ENCODE measurements around the gene ZNF101. TPM values are rescaled to one million over a fixed set of nuclear protein-coding genes. Genes with fewer than 3 reads are reported as not detected.

ZNF101 gene
- total RNA-seq, 3 donors from 2014 or later (not counting 1 experiment from before 2014, with no cell fraction given): 35.7 to 58.7 (median 41.0) TPM

DNA sequence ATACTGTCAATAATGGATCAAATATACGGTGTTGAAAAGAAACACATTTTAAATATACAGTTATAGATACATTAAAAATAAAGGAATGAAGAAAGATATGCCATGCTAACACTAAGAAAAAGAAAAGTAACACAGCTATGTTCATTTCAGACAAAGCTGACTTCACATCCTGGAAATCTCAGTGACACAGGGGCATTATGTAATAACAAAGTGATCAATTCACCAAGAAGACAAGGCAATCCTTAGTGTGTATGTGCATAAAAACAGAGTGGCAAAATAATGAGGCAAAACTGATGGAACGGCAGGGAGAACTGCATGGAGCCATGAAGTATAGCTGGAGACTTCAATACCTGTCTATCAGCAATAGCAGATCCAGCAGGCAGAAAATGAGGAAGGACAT is 51.2 kb downstream of the ZNF101 start:
- no peaks in the 10 kb centered on the region for H3K27me3 Mint-ChIP-seq (ENCODE audit: low read depth in 2 of 2)
- H3K27me3 ChIP-seq (ENCODE audit: control insufficient read depth, insufficient read depth, low read length): no peaks in the 10 kb centered on the region
- 95% methylated on average over 1 of the region's 2 CpGs for WGBS (ENCODE audit: insufficient coverage)
- peaks cover 76% of the 10 kb centered on the region for H3K36me3 Mint-ChIP-seq
- H3K36me3 ChIP-seq (ENCODE audit: control insufficient read depth, insufficient read depth, low read length): peaks cover 2% of the 10 kb centered on the region
- H3K4me1 ChIP-seq (ENCODE audit: control insufficient read depth, insufficient read depth, low read length): no peaks in the 10 kb centered on the region
- TF ChIP-seq, protein P1, sequence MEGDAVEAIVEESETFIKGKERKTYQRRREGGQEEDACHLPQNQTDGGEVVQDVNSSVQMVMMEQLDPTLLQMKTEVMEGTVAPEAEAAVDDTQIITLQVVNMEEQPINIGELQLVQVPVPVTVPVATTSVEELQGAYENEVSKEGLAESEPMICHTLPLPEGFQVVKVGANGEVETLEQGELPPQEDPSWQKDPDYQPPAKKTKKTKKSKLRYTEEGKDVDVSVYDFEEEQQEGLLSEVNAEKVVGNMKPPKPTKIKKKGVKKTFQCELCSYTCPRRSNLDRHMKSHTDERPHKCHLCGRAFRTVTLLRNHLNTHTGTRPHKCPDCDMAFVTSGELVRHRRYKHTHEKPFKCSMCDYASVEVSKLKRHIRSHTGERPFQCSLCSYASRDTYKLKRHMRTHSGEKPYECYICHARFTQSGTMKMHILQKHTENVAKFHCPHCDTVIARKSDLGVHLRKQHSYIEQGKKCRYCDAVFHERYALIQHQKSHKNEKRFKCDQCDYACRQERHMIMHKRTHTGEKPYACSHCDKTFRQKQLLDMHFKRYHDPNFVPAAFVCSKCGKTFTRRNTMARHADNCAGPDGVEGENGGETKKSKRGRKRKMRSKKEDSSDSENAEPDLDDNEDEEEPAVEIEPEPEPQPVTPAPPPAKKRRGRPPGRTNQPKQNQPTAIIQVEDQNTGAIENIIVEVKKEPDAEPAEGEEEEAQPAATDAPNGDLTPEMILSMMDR (IDR thresholded peaks at IDR 0.05): no peak
- H3K4me3 Mint-ChIP-seq: no peak overlapping the region
- intact Hi-C loops (cut with micrococcal nuclease): no loop called here
- H3K9me3 Mint-ChIP-seq: peaks cover 17 to 36% of the 10 kb centered on the region in 2 donors
- no peak overlapping the region for H3K27ac Mint-ChIP-seq
- peak in 1 of 2 donors; percentile 27 for DNase-seq
- H3K27ac ChIP-seq (ENCODE audit: low read length): no peak overlapping the region
- no peak overlapping the region for H3K4me3 ChIP-seq (ENCODE audit: low read length)
- H3K4me1 Mint-ChIP-seq: peaks cover 15 to 17% of the 10 kb centered on the region in 2 donors
- peaks cover 51% of the 10 kb centered on the region for H3K9me3 ChIP-seq (ENCODE audit: control insufficient read depth, insufficient read depth, low read length)
- no peak for ATAC-seq

DNA sequence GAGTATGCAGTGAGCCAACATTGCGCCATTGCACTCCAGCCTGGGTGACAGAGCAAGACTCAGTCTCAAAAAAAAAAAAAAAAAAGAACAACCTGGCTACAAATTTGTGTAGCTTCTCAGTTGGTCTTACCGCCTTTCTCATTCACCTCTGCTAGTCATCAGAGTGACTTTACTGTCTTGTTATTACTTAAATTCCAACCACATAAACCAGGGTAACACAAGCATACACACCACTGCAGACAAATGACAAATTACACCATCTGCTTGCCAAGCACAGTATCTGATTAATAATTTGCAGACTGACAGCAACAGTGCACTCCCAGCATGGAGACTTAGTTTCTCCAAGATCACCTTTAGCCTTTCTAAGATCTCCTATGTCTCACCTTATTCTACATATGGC is 53.3 kb downstream of the ZNF101 start:
- no peaks in the 10 kb centered on the region for H3K27me3 Mint-ChIP-seq (ENCODE audit: low read depth in 2 of 2)
- ATAC-seq (no peak), DNase-seq (no peak)
- Histone ChIP-seq H3K27ac (ENCODE audit: low read length) (no peak overlapping the region), H3K9me3 (ENCODE audit: control insufficient read depth, insufficient read depth, low read length) (peaks cover 38% of the 10 kb centered on the region), H3K27me3 (ENCODE audit: control insufficient read depth, insufficient read depth, low read length) (no peaks in the 10 kb centered on the region), H3K36me3 (ENCODE audit: control insufficient read depth, insufficient read depth, low read length) (no peaks in the 10 kb centered on the region), H3K4me3 (ENCODE audit: low read length) (no peak overlapping the region), H3K4me1 (ENCODE audit: control insufficient read depth, insufficient read depth, low read length) (no peaks in the 10 kb centered on the region)
- no peak overlapping the region for H3K27ac Mint-ChIP-seq
- intact Hi-C loops (cut with micrococcal nuclease): no loop called here
- TF ChIP-seq, protein P1 (IDR thresholded peaks at IDR 0.05): no peak
- 98% methylated on average over 2 of the region's 2 CpGs for WGBS (ENCODE audit: insufficient coverage)
- H3K36me3 Mint-ChIP-seq: peaks cover 56% of the 10 kb centered on the region
- H3K4me3 Mint-ChIP-seq: no peak overlapping the region
- H3K9me3 Mint-ChIP-seq: peaks cover 19 to 39% of the 10 kb centered on the region in 2 donors
- H3K4me1 Mint-ChIP-seq: peaks cover 26% of the 10 kb centered on the region in 2 donors

DNA sequence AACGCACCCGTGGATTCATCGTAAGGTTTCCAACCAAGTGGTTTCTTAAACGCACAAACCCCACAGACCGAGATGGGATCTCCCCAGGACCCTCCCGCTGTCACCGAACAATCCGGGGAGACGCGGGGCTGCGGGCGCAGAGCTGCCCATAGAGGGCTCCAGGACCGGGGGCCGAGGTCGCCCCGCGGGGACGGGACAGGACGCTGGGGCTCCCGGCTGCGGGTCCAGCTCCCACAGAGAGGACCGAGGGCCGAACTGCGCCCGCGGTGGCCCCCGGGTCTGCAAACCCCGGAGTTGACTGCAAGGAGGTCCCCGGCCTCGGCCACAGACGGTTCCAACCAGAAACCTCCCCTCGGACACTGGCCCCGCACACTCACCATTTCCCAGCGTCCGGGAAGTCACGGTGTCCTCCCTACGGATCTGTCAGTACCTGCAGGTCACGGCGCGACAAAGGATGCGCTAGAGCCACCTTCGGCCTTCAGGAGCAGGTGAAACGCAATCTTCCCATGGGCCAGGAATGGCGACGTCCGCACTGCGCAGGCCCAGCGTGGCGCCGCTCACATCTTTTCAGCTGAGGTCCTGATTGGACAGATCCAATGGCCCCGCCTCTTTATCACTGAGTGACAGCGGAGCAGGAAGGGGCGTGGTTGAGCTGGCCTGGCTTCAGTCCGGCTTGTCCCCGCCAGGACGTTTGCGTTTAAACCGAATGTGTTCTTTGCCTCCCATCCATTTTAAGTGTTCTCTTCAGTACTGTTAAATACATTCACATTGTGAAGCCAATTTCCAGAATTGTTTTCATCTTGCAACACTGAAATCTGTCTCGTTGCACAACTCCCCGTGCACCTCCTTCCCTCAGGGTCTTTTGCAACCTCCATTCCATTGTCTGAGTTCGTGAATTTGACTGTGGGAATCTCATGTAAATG is 64.2 kb downstream of the ZNF101 start, which contains the start of gene ZNF14:
TSS of gene ZNF14 (minus strand) at position 534 of the 923 bp plus-strand sequence. CDS start at position 380, 154 bp downstream.
- H3K9me3 Mint-ChIP-seq: no peaks in the 10 kb centered on the region
- no peaks in the 10 kb centered on the region for H3K27me3 Mint-ChIP-seq (ENCODE audit: low read depth in 2 of 2)
- Histone ChIP-seq H3K27ac (ENCODE audit: low read length) (peak within 1 kb of the TSS; percentile 73), H3K4me3 (ENCODE audit: low read length) (peak within 1 kb of the TSS; percentile 96), H3K27me3 (ENCODE audit: control insufficient read depth, insufficient read depth, low read length) (no peaks in the 10 kb centered on the region), H3K9me3 (ENCODE audit: control insufficient read depth, insufficient read depth, low read length) (peaks cover 3% of the 10 kb centered on the region), H3K4me1 (ENCODE audit: control insufficient read depth, insufficient read depth, low read length) (peaks cover 18% of the 10 kb centered on the region), H3K36me3 (ENCODE audit: control insufficient read depth, insufficient read depth, low read length) (no peaks in the 10 kb centered on the region)
- TF ChIP-seq, protein P1 (IDR thresholded peaks at IDR 0.05): no peak
- intact Hi-C loops (cut with micrococcal nuclease): loop anchor here (1.0 to 5.0 kb wide), 4 partner anchors 43 to 169 kb away; partner anchors contain the start of genes ZNF101, ZNF506 and ZNF93
- H3K4me1 Mint-ChIP-seq: peaks cover 17 to 36% of the 10 kb centered on the region in 2 donors
- peak; percentile 100 for ATAC-seq
- DNase-seq: peak; percentile 90 to 96
- H3K27ac Mint-ChIP-seq: peak within 1 kb of the TSS; percentile 93 to 96
- peak within 1 kb of the TSS; percentile 99 for H3K4me3 Mint-ChIP-seq
- 0% methylated on average over 61 of the region's 61 CpGs for WGBS (ENCODE audit: insufficient coverage)
- no peaks in the 10 kb centered on the region for H3K36me3 Mint-ChIP-seq

Other genes starting within 250 kb of the ZNF101 start
- 1 to 10 TPM; 2.2 to 2.5 (median 2.3) TPM for gene TSSK6, start 153.3 kb upstream of the ZNF101 start, total RNA-seq
- 100 to 1,000 TPM; 165 to 191 (median 188) TPM for gene NDUFA13, start 152.6 kb upstream of the ZNF101 start, total RNA-seq
- 1 to 10 TPM; 4.0 to 6.0 (median 4.3) TPM for gene YJEFN3, start 139.9 kb upstream of the ZNF101 start, total RNA-seq
- gene CILP2, start 130.6 kb upstream of the ZNF101 start, total RNA-seq: under 1 TPM; 0.05 to 0.20 (median 0.11) TPM
- 10 to 100 TPM; 10.7 to 15.9 (median 11.1) TPM for gene PBX4, start 50.2 kb upstream of the ZNF101 start, total RNA-seq
- 10 to 100 TPM; 52.1 to 81.5 (median 56.4) TPM for gene LPAR2, start 40.6 kb upstream of the ZNF101 start, total RNA-seq
- 100 to 1,000 TPM; 134 to 188 (median 150) TPM for gene GMIP, start 25.2 kb upstream of the ZNF101 start, total RNA-seq
- gene ATP13A1, start 5.2 kb upstream of the ZNF101 start, total RNA-seq: 10 to 100 TPM; 58.1 to 73.2 (median 67.7) TPM
- gene ZNF14, start 64.3 kb downstream of the ZNF101 start, total RNA-seq: 10 to 100 TPM; 12.7 to 18.6 (median 14.0) TPM
- 10 to 100 TPM; 35.0 to 62.8 (median 44.0) TPM for gene ZNF506, start 152.9 kb downstream of the ZNF101 start, total RNA-seq
- 10 to 100 TPM in 2 of 3 donors, 1 to 10 TPM in 1; 8.6 to 14.7 (median 10.1) TPM for gene ZNF253, start 197.0 kb downstream of the ZNF101 start, total RNA-seq
- 1 to 10 TPM; 2.2 to 5.2 (median 4.2) TPM for gene ZNF93, start 232.1 kb downstream of the ZNF101 start, total RNA-seq